Heart left ventricle (tissue), 13 donors: ENCODE data around the gene C11orf98.

ENCODE experiments used
- POLR2A ChIP-seq, 2 donors: fragments of 450-650 bp; IDR thresholded peaks; one replicate each; pipeline ENCODE4 v1.6.1; 2017; ENCODE audit warnings: antibody characterized with exemption in 2 of 2, mild to moderate bottlenecking in 2 of 2, moderate library complexity in 2 of 2
- TF ChIP-seq, protein P1 (sequence below), 12 donors: fragments of 200-600 bp; sonication (generic) in 4 of 12; IDR thresholded peaks; one replicate each; pipeline versions ENCODE4 v1.5.0 to v1.8.0; 2018 to 2022; ENCODE audit warnings: antibody characterized with exemption in 12 of 12, mild to moderate bottlenecking in 5 of 12
- donor health status: ischemic (EF 13 %, LVEDD 7.1; RV severe dilation, severe dysfunction).
- donor health status: DM: no; HTN: yes; CAD: no.
- donor health status: DM: no; HTN: no; CAD: no.
- donor health status: ischemic (EF 25% LVEDD 6.9; RV normal size, moderate dysfunction).
- donor health status: ischemic (EF 25% LVEDD 5.7; RV mildly dilated, moderate dysfunction).
- donor health status: ischemic (EF 35%, LVEDD 5.7; RV mildly dilated, moderate dysfunction).
- donor health status: nonischemic (EF 11% LVEDD 7.7; RV severe dilation, severe dysfunction).
- donor health status: DM: yes; HTN: yes; CAD: no.
- donor health status: PGD.
- donor health status: ischemic (EF 29% LVEDD 5.4; RV normal size, mild dysfunction).
- donor health status: nonischemic (EF 23%, LVEDD 6.1; RV moderate dilation, normal function).

DNA sequence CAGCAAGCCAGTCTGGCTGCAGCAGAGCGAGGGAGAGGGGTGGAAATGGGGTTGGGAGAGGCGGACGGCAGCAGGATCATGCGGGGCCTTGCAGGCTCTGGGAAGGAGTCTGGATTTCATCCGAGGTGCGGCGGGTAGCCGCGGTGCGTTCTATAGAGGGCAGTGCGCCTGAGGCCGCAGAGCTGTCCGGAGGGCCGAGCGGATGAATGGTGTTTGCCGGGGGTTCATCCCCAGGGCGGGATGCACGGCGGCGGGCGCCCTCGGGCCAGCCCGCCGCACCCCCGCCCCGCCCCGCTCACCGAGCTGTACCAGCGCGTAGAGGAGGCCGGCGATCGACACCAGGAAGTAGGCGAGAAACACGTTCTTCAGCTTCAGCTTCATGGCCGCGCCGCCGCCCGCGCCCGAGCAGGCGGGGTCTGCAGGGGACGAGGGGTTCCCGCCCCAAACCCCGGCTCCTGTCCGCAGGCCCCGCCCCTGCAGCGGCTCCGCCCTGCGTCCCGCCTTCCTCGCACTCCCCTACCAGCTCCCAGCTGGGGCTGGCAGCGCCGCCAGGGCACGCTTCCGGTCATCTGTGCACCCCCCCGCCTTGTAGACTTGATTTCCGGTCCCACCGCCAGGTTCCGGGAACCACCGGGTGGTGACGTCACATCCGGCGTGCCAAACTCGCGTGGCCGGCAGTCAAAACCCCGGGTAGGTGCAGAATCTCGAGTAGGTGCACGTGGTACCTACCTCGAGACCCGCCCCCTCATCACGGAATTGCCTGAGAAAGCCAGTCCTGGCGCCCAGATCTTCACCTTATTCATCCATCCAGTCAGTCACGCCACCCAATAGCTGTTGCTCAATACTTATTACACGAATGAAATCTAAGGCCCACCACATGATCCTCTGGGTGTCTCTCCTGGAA is 43.2 kb downstream of the C11orf98 start, which contains the start of gene B3GAT3:
- TF ChIP-seq, protein P1, sequence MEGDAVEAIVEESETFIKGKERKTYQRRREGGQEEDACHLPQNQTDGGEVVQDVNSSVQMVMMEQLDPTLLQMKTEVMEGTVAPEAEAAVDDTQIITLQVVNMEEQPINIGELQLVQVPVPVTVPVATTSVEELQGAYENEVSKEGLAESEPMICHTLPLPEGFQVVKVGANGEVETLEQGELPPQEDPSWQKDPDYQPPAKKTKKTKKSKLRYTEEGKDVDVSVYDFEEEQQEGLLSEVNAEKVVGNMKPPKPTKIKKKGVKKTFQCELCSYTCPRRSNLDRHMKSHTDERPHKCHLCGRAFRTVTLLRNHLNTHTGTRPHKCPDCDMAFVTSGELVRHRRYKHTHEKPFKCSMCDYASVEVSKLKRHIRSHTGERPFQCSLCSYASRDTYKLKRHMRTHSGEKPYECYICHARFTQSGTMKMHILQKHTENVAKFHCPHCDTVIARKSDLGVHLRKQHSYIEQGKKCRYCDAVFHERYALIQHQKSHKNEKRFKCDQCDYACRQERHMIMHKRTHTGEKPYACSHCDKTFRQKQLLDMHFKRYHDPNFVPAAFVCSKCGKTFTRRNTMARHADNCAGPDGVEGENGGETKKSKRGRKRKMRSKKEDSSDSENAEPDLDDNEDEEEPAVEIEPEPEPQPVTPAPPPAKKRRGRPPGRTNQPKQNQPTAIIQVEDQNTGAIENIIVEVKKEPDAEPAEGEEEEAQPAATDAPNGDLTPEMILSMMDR (IDR thresholded peaks at IDR 0.05) = peak in 2 of 12 donors; percentile 4
- peak in 1 of 2 donors; percentile 85 for TF ChIP-seq POLR2A (IDR thresholded peaks at IDR 0.05)
